ENCODE data around the gene ZNF22.

GRCh38 chr10:44952779-44953231 is 47.9 kb upstream of the ZNF22 start:
- TF ChIP-seq CTCF (IDR thresholded peaks at IDR 0.05) (no peak), POLR2A (IDR thresholded peaks at IDR 0.05) (no peak)
